LNCAP (cell line): ENCODE results near the gene LDB3.

Experiments
- TF ChIP-seq, protein P1 (sequence below): fragments of 450-650 bp; IDR thresholded peaks from 2 replicates; pipeline ENCODE4 v1.5.1; 2017; ENCODE audit warnings: mild to moderate bottlenecking

LDB3 gene

DNA sequence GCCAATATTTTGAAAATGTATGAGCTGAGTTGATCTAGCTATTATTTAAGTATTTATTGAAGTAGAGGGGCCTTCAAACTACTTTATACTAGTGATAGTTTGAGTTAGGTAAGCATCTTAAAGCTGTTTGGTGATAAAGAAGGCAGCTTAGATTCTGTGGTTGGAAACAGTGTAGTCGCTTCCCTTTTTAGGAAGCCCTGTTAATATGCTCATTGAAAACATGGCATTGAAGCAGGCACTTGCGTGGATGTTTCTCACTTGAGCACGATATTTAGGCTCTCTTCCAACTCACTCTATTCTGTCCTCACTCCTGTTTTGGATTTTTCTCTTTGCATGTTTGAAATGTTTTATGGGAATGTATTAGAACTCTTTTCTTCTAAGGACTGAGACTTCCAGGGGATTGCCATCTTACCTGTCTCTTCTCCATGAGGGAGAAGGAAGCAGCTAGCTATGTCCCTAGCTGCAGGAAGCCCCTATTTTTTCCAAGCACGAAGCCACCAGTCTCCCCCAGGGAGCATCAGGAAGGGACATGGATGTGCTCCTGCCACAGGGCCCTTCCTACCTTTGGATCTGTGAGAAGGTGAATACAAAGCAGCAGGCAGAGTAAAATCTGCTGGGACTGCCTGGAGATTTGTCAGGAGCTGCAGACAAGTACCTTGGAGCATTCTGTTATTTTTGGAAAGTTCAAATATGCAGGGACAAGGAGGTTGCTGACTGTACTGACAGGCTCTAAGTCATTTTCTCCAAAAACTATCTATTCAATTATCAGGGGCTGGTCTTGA, 66.1 kb downstream of the LDB3 start:
- TF ChIP-seq, protein P1, sequence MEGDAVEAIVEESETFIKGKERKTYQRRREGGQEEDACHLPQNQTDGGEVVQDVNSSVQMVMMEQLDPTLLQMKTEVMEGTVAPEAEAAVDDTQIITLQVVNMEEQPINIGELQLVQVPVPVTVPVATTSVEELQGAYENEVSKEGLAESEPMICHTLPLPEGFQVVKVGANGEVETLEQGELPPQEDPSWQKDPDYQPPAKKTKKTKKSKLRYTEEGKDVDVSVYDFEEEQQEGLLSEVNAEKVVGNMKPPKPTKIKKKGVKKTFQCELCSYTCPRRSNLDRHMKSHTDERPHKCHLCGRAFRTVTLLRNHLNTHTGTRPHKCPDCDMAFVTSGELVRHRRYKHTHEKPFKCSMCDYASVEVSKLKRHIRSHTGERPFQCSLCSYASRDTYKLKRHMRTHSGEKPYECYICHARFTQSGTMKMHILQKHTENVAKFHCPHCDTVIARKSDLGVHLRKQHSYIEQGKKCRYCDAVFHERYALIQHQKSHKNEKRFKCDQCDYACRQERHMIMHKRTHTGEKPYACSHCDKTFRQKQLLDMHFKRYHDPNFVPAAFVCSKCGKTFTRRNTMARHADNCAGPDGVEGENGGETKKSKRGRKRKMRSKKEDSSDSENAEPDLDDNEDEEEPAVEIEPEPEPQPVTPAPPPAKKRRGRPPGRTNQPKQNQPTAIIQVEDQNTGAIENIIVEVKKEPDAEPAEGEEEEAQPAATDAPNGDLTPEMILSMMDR: no peak

DNA sequence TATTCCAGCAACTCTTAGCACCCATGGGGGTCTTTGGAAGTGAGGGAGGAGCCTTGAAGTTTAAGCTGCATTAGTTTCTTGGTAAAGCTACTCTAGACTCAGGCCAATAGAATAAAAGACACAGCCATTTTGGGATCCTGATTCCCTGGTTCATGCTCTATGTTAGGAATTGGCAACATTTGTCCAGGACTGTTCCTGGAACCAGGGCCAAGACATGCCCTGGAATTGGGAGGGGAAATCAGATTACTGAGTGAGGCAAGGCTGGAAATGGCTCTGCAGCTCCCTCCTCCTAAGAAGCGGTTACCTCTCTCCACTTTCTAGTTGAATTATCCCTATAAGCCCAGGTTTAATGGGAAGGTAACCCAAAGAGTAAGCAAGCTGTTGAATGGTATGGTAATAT, 73.9 kb downstream of the LDB3 start:
- TF ChIP-seq, protein P1: no peak

DNA sequence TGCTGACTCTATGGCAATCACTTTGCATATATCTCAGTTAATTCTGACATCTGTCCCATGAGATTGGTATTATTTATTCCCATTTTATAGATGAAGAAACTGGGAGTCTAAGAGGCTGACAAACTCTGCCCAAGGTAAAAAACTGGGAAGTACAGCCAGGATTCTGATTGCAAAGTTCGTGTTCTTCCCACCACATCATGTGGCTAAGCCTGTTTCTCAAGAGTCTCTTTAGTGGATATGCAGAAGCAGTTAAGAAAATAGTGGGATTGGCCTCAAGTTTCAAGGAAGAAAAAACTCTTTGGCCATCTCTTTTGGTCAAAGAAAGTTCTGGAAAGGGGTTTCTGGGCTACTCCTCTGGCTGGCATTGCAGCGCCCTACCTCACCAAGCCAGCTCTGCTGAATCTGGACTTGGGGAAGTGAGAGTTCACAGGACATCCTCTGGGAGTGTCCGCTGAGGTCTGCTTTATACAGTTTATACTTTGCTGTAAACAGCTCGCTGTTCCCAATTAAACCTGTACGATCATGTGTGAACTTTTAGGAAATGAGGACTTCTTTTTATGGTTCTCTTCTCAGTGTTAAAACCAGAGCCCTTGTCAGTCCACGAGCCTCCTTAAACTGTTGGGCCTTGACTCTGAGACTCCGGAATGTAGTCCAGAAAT, 75.9 kb downstream of the LDB3 start:
- TF ChIP-seq, protein P1: no peak

DNA sequence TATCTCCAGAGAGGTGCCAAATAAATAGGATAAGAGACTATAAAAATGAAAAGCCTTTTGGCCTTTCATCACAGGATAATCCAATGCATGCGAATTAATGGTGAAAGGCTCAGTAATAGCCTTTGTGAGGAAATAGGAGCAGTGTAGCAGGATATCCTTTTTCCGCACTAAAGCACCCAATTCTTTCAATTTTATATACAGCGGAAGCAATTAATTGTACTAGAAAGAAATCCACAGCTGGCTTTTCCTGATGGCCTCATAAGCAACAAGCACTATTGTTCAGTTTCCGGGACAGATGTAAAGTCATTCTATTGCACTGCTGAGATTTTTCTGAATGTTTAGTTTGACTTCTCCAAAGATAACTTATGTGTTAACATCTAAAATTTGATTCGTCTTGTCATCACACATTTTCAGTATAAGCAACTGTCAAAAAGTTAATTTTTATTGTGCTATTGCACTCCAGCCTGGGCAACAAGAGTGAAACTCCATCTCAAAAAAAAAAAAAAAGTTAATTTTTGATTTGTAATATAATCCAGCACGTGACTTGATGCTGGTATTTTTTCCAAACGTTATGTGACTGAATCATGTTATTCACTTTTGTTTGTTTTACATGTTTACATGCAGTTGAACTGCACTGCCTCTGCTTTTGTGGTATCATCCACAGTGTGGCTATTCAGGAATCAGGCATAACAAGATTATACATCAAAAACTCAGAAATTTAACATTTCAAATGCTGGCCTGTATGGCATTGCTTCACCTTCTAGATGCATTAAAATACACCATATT, 79.7 kb downstream of the LDB3 start:
- TF ChIP-seq, protein P1: no peak

DNA sequence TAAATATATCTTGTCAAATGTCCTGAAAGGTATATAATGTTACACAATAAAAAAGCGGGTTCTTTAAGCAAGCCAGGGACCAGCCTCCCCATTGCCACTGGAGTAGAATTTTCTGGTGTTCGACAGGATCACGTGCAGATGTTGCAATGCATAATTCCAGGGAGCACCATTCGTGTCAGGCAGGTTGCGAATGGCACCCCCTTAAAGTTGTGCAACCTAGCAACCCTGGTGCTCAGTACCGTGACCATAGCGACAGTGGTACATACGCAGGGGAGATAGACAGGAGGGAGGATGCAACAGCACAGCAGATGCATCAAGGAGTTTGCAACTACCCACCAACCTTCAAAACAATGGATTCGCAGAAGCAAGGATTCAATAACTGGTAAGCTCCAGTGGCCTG, 81.5 kb downstream of the LDB3 start:
- TF ChIP-seq, protein P1: no peak

DNA sequence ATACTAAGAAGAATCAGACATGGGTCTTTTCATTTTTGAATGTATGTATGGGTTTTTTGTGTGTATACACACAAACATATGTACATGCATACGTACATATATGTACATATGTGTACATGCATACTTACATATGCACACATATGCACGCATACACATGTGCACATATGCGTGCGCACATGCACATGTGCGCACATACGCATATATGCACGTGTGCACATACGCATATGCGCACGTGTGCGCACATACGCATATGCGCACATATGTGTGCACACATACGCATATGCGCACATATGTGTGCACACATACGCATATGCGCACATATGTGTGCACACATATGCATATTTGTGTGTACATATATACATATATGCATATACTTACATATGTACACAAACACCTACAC, 83.2 kb downstream of the LDB3 start:
- TF ChIP-seq, protein P1: no peak

DNA sequence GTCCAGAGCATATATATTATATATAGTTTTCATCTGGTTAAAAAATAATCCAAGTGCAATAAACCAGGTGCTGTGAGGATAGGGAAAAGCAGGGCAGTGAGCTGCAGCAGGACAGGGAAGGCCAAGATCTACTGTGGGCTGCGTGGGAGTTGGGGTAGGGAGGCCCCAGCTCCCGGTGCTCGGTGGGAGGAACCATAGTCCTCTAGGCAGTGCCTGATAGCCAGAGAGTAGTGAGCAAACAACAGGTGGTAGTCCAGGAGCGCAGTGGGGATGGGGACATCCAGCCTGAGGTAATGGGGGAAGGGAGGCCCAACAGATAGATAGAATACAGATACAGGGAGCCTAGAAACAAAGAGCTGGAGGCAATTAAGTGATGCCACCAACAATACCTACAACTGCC, 84.0 kb downstream of the LDB3 start:
- TF ChIP-seq, protein P1: no peak
